B cell (primary cell): Measurements from ENCODE around the gene SLITRK5. TPM values are rescaled to one million over a fixed set of nuclear protein-coding genes. Genes with fewer than 3 reads are reported as not detected.

Experiments used
- ATAC-seq: fragments of 200-7000 bp; cut with Tn5 transposase; one replicate; pipeline ENCODE4 v1.10.0; 2021; ENCODE audit warnings: low read depth, mild to moderate bottlenecking, moderate number of reproducible peaks, moderate library complexity
- CTCF ChIA-PET: fragments of 350-600 bp; sonication (Branson Sonifier 250); formaldehyde crosslinking; loops from one replicate; lab custom pipeline; 2021; ENCODE audit warnings: antibody characterized with exemption, inconsistent platforms; lab: Charles Lee
- POLR2A ChIA-PET: fragments of 350-600 bp; sonication (Branson Sonifier 250); formaldehyde crosslinking; loops from one replicate; lab custom pipeline; 2021; ENCODE audit warnings: antibody characterized with exemption; lab: Charles Lee
- DNase-seq: peaks from one replicate; pipeline ENCODE4 v3.0.0; 2013
- H2AFZ ChIP-seq: 2 replicates; pipeline ENCODE4 v1.6.1; 2012; ENCODE audit warnings: mild to moderate bottlenecking, low read depth, low read length; ENCODE audit not compliant: insufficient read depth, poor library complexity, severe bottlenecking
- H3K27ac ChIP-seq, 2 donors: 1 replicate in 1 of 2; 2 replicates in 1 of 2; pipeline ENCODE4 v1.5.1; 2012 to 2013; ENCODE audit warnings: low read length in 2 of 2, mild to moderate bottlenecking in 2 of 2, moderate library complexity in 1 of 2
- H3K27me3 ChIP-seq, 4 experiments: fragments of 200-600 bp in 1 of 4; sonication (generic) in 1 of 4; replicated peaks in 1 of 4; 1 replicate in 2 of 4; 2 replicates in 2 of 4; pipeline versions ENCODE4 v1.6.1 to v1.7.0; 2013 to 2016; ENCODE audit warnings: low read length in 3 of 4, mild to moderate bottlenecking in 2 of 4, mixed read lengths in 1 of 4, moderate library complexity in 1 of 4; ENCODE audit not compliant: insufficient read depth in 4 of 4, control insufficient read depth in 3 of 4; ENCODE audit errors: control extremely low read depth in 1 of 4
- H3K36me3 ChIP-seq, 2 experiments: replicated peaks in 1 of 2; 1 replicate in 1 of 2; 2 replicates in 1 of 2; pipeline versions ENCODE4 v1.6.1 to v1.7.1; 2013; ENCODE audit warnings: low read length in 1 of 2; ENCODE audit not compliant: insufficient read depth in 2 of 2, control insufficient read depth in 1 of 2; ENCODE audit errors: control extremely low read depth in 1 of 2, extremely low read depth in 1 of 2
- H3K4me1 ChIP-seq, 2 donors: fragments of 200-600 bp in 1 of 2; sonication (generic) in 1 of 2; 1 replicate in 1 of 2; 2 replicates in 1 of 2; pipeline versions ENCODE4 v1.5.1 to v1.6.1; 2013 to 2017; ENCODE audit warnings: low read length in 2 of 2; ENCODE audit not compliant: control insufficient read depth in 2 of 2, insufficient read depth in 2 of 2
- H3K4me2 ChIP-seq: replicated peaks from 2 replicates; pipeline ENCODE3; 2012; ENCODE audit warnings: mild to moderate bottlenecking, low read depth, low read length; ENCODE audit not compliant: poor library complexity, severe bottlenecking
- H3K4me3 ChIP-seq, 5 experiments: fragments of 200-600 bp in 1 of 5; sonication (generic) in 1 of 5; 1 replicate in 3 of 5; 2 replicates in 2 of 5; pipeline versions ENCODE4 v1.5.1 to v1.7.0; 2011 to 2016; ENCODE audit warnings: low read length in 4 of 5, mild to moderate bottlenecking in 4 of 5, low read depth in 2 of 5, control low read depth in 1 of 5, moderate library complexity in 1 of 5; ENCODE audit not compliant: insufficient read depth in 1 of 5; ENCODE audit errors: control extremely low read depth in 1 of 5, extremely low read depth in 1 of 5
- H3K79me2 ChIP-seq: fragments of 200-600 bp; sonication (generic); one replicate; pipeline ENCODE4 v1.6.0; 2016; ENCODE audit warnings: low read length; ENCODE audit not compliant: control insufficient read depth, insufficient read depth
- H3K9ac ChIP-seq: fragments of 200-600 bp; sonication (generic); 2 replicates; pipeline ENCODE4 v1.6.1; 2017; ENCODE audit warnings: mild to moderate bottlenecking, low read length, moderate library complexity
- H3K9me3 ChIP-seq, 3 donors: one replicate each; pipeline versions ENCODE4 v1.6.1 to v1.7.1; 2013; ENCODE audit warnings: low read length in 2 of 3; ENCODE audit not compliant: control insufficient read depth in 2 of 3, insufficient read depth in 1 of 3; ENCODE audit errors: control extremely low read depth in 1 of 3
- H4K20me1 ChIP-seq: 2 replicates; pipeline ENCODE4 v1.6.0; 2012; ENCODE audit warnings: mild to moderate bottlenecking, low read length; ENCODE audit not compliant: insufficient read depth, control insufficient read depth, poor library complexity, severe bottlenecking
- H3K27ac Mint-ChIP-seq: one replicate; pipeline ENCODE4 v1.8.0; 2021; ENCODE audit warnings: mixed read lengths
- H3K27me3 Mint-ChIP-seq: one replicate; pipeline ENCODE4 v1.8.0; 2021; ENCODE audit warnings: mixed read lengths
- H3K4me1 Mint-ChIP-seq: one replicate; pipeline ENCODE4 v1.8.0; 2021; ENCODE audit warnings: mixed read lengths
- H3K4me3 Mint-ChIP-seq: one replicate; pipeline ENCODE4 v1.8.0; 2021; ENCODE audit warnings: mixed read lengths
- H3K9me3 Mint-ChIP-seq: one replicate; pipeline ENCODE4 v1.8.0; 2022; ENCODE audit warnings: mixed read lengths; ENCODE audit not compliant: insufficient read depth
- EZH2 ChIP-seq: IDR thresholded peaks from 2 replicates; pipeline ENCODE4 v1.6.1; 2012; ENCODE audit warnings: borderline replicate concordance, low read depth, mild to moderate bottlenecking, moderate library complexity, low read length; ENCODE audit not compliant: insufficient read depth, poor library complexity, severe bottlenecking
- WGBS: methylation state at CpG from one replicate; pipeline ENCODE4 v1.1.5; 2013; ENCODE audit warnings: missing lambda C conversion rate; ENCODE audit not compliant: insufficient coverage; 5-methylcytosine and 5-hydroxymethylcytosine counted together
- intact Hi-C: fragments of 100-400 bp; cut with micrococcal nuclease; formaldehyde crosslinking; loops from one replicate; pipeline ENCODE4 v1.10.0; 2022
- polyA plus RNA-seq: library from polyadenylated mRNA; depleted of rRNA; stranded (reverse); fragments of >200 nt; gene quantifications from 2 replicates; pipeline ENCODE4 v1.2.3, GENCODE V29; 2012
- total RNA-seq, 2 donors: library from RNA; stranded (reverse); fragments of 120-200 nt in 1 of 2; gene quantifications; 1 replicate in 1 of 2; 2 replicates in 1 of 2; pipeline versions ENCODE4 v1.2.3 to v1.2.4, GENCODE V29; 2013 to 2022
- TF ChIP-seq, protein P1 (sequence below): fragments of 200-600 bp; IDR thresholded peaks from one replicate; pipeline ENCODE4 v1.8.0; 2022; ENCODE audit warnings: antibody characterized with exemption, mild to moderate bottlenecking

SLITRK5 gene
- total and polyA plus RNA-seq, 2 donors (not counting 1 experiment from before 2014, with no cell fraction given): 0.01 TPM; not detected in 1

DNA sequence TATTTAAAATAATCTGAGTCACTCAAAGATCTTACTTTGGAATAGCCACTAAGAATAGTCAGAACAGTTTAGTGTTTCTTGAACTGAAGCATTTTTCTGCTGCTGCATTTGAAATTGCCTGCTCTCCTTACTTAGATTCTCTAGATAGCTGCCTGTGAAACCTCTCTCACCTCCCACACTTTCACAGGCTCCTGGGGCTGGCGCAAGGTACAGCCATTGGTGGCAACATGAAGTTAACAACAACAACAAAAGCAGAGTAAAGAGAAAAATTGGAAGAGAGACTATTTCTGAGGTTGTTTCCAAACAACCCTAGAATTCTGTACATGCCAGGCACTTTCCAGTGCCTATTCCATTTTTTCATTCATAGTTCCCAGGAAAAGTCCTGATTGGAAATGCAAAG is 25.3 kb downstream of the SLITRK5 start:
- TF ChIP-seq, protein P1, sequence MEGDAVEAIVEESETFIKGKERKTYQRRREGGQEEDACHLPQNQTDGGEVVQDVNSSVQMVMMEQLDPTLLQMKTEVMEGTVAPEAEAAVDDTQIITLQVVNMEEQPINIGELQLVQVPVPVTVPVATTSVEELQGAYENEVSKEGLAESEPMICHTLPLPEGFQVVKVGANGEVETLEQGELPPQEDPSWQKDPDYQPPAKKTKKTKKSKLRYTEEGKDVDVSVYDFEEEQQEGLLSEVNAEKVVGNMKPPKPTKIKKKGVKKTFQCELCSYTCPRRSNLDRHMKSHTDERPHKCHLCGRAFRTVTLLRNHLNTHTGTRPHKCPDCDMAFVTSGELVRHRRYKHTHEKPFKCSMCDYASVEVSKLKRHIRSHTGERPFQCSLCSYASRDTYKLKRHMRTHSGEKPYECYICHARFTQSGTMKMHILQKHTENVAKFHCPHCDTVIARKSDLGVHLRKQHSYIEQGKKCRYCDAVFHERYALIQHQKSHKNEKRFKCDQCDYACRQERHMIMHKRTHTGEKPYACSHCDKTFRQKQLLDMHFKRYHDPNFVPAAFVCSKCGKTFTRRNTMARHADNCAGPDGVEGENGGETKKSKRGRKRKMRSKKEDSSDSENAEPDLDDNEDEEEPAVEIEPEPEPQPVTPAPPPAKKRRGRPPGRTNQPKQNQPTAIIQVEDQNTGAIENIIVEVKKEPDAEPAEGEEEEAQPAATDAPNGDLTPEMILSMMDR: no peak
- TF ChIP-seq EZH2: no peak
- Histone ChIP-seq H3K79me2 (no peaks in the 10 kb centered on the region), H3K4me2 (no peak overlapping the region), H3K9me3 (no peaks in the 10 kb centered on the region), H3K27me3 (no peaks in the 10 kb centered on the region), H4K20me1 (no peaks in the 10 kb centered on the region), H3K4me1 (no peaks in the 10 kb centered on the region), H2AFZ (no peak overlapping the region), H3K4me3 (no peak overlapping the region), H3K27ac (no peak overlapping the region), H3K9ac (no peak overlapping the region), H3K36me3 (no peaks in the 10 kb centered on the region)
- no peaks in the 10 kb centered on the region for H3K4me1 Mint-ChIP-seq
- CTCF ChIA-PET: no interaction called here
- no peak for ATAC-seq
- intact Hi-C loops: no loop called here
- H3K4me3 Mint-ChIP-seq: no peak overlapping the region
- no peaks in the 10 kb centered on the region for H3K9me3 Mint-ChIP-seq
- WGBS: no CpG with 5 or more reads among the region's 1 CpG
- no peak overlapping the region for H3K27ac Mint-ChIP-seq
- H3K27me3 Mint-ChIP-seq: no peaks in the 10 kb centered on the region
- POLR2A ChIA-PET: no interaction called here
- DNase-seq: no peak

DNA sequence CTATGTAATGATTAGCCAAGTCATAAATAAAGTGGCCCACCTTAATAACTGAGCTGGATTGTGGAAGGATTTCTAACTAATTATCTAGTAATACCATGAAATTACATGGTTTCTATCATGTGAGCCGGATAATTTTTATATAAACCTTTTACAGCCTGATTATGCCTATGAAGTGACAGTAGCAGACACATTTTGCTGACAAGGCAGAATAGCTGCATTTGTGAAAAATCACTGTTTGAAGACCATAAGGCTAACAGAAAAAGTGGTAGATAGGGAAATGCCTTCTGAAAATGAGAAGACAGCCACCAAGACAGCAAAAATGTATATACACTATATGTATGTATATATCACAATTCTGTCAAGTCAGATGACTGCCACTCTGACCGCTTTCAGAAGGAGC is 27.1 kb downstream of the SLITRK5 start:
- DNase-seq (no peak), ATAC-seq (no peak)
- no peaks in the 10 kb centered on the region for H3K36me3 ChIP-seq
- no peak overlapping the region for H3K9ac ChIP-seq
- Mint-ChIP-seq H3K4me3 (no peak overlapping the region), H3K27me3 (no peaks in the 10 kb centered on the region), H3K9me3 (no peaks in the 10 kb centered on the region), H3K27ac (no peak overlapping the region), H3K4me1 (no peaks in the 10 kb centered on the region)
- no peaks in the 10 kb centered on the region for H3K9me3 ChIP-seq
- ChIA-PET POLR2A (no interaction called here), CTCF (no interaction called here)
- intact Hi-C loops: no loop called here
- no peak overlapping the region for H3K4me2 ChIP-seq
- no peaks in the 10 kb centered on the region for H3K79me2 ChIP-seq
- H3K4me1 ChIP-seq: no peaks in the 10 kb centered on the region
- H3K27me3 ChIP-seq: no peaks in the 10 kb centered on the region
- WGBS: no CpG with 5 or more reads among the region's 2 CpGs
- H4K20me1 ChIP-seq: no peaks in the 10 kb centered on the region
- no peak overlapping the region for H3K4me3 ChIP-seq
- TF ChIP-seq EZH2: no peak
- TF ChIP-seq, protein P1: no peak
- H2AFZ ChIP-seq: no peak overlapping the region
- H3K27ac ChIP-seq: no peak overlapping the region
